Neutrophil (primary cell): ENCODE data around the gene NSD1.

Experiments used
- H3K27ac ChIP-seq: fragments of 200-600 bp; sonication (generic); 2 replicates; pipeline ENCODE4 v1.5.1; 2016; ENCODE audit warnings: mild to moderate bottlenecking, moderate library complexity
- H3K27me3 ChIP-seq: fragments of 200-600 bp; sonication (generic); 2 replicates; pipeline ENCODE4 v1.6.0; 2016; ENCODE audit warnings: mild to moderate bottlenecking
- H3K36me3 ChIP-seq: fragments of 200-600 bp; sonication (generic); 2 replicates; pipeline ENCODE4 v1.5.1; 2017
- H3K4me1 ChIP-seq, 2 experiments: fragments of 200-600 bp in 1 of 2; sonication (generic) in 1 of 2; 1 replicate in 1 of 2; 2 replicates in 1 of 2; pipeline versions ENCODE4 v1.5.1 to v1.6.1; 2013 to 2016; ENCODE audit warnings: low read depth in 1 of 2, low read length in 1 of 2, mild to moderate bottlenecking in 1 of 2, moderate library complexity in 1 of 2; ENCODE audit not compliant: control insufficient read depth in 1 of 2, insufficient read depth in 1 of 2
- H3K4me3 ChIP-seq, 2 experiments: fragments of 200-600 bp in 1 of 2; sonication (generic) in 1 of 2; 1 replicate in 1 of 2; 2 replicates in 1 of 2; pipeline ENCODE4 v1.5.1; 2013 to 2016; ENCODE audit warnings: low read depth in 1 of 2, low read length in 1 of 2, mild to moderate bottlenecking in 1 of 2, moderate library complexity in 1 of 2
- H3K9me3 ChIP-seq: fragments of 200-600 bp; sonication (generic); 2 replicates; pipeline ENCODE4 v1.5.1; 2016
- TF ChIP-seq, protein P1 (sequence below): fragments of 200-600 bp; sonication (generic); IDR thresholded peaks from 2 replicates; pipeline ENCODE4 v1.5.1; 2016; ENCODE audit warnings: antibody characterized with exemption

The NSD1 gene

GRCh38 chr5:177307544-177308363, 174.2 kb downstream of the NSD1 start:
- Histone ChIP-seq H3K27ac (peak overlapping the region; percentile 95), H3K4me3 (peak overlapping the region; percentile 79 to 99), H3K4me1 (peaks cover 85 to 89% of the 10 kb centered on the region in 2 experiments)

DNA sequence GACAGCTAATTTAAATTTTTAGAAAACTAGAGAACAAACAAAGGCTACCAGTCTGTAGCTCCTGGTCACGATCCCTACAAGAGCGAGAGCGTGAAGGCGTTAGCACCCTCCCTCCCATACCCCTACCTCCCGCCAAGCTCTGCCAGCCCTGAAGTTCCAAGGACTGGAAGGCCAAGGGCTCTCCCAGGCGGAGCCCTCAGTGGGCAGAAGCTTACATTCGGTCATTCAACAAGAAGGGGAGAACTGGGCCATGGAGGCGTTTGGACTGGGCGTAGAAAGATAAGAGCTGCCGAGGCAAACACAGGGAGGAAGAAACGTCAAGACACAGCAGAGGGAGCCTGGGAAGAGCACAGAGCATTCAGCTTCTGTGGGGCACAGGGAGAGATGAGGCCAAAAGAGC, 175.2 kb downstream of the NSD1 start:
- Histone ChIP-seq H3K36me3 (peaks cover 29% of the 10 kb centered on the region), H3K27ac (peak overlapping the region; percentile 95), H3K4me1 (peaks cover 93 to 97% of the 10 kb centered on the region in 2 experiments), H3K27me3 (no peaks in the 10 kb centered on the region), H3K4me3 (peak overlapping the region; percentile 79 to 99), H3K9me3 (no peaks in the 10 kb centered on the region)
- TF ChIP-seq, protein P1, sequence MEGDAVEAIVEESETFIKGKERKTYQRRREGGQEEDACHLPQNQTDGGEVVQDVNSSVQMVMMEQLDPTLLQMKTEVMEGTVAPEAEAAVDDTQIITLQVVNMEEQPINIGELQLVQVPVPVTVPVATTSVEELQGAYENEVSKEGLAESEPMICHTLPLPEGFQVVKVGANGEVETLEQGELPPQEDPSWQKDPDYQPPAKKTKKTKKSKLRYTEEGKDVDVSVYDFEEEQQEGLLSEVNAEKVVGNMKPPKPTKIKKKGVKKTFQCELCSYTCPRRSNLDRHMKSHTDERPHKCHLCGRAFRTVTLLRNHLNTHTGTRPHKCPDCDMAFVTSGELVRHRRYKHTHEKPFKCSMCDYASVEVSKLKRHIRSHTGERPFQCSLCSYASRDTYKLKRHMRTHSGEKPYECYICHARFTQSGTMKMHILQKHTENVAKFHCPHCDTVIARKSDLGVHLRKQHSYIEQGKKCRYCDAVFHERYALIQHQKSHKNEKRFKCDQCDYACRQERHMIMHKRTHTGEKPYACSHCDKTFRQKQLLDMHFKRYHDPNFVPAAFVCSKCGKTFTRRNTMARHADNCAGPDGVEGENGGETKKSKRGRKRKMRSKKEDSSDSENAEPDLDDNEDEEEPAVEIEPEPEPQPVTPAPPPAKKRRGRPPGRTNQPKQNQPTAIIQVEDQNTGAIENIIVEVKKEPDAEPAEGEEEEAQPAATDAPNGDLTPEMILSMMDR: no peak

More at GRCh38 chr5:177307544-177308363, 174.2 kb downstream of the NSD1 start:
- no peaks in the 10 kb centered on the region for H3K27me3 ChIP-seq
- TF ChIP-seq, protein P1: peak; percentile 11
- H3K9me3 ChIP-seq: no peaks in the 10 kb centered on the region
- H3K36me3 ChIP-seq: peaks cover 29% of the 10 kb centered on the region

DNA sequence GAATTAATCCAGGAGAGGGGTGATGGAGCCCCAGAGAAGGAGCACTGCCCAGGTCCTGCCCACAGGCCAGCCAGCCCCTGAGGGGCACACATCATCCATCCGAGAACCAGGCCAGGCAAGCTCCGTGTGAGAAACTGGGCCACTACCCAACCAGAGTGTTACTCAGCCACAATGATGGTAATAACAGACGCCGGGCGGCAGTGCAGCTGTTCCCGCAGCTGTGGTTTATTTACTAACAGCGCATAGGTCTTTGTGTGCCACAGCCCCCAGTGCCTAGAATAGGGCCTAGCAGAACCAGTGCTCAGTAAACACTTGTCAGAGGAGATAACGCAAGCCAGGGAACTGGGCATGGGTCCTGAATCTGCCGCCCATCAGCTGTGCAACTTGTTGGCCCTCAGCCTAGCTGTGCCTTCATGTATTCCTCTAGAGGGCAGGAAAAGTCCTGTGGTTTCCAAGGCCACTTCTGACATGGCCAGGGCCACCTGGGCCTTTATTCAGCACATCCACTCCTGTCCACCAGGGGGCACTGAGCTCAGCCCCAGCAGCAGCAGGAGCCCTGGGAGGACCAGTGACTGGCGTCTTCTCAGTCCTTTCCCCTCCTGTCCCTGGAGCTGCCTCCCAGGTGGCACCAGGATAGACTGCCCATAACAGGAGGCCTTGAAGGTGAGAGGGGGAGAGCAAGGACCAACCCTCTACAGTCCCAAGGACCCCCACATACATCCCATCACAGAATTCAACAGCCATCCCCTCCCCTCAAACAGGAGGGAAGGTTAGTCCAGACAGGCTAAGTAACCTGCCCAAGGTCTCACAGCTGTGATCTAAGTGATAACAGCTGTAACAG, 176.0 kb downstream of the NSD1 start:
- Histone ChIP-seq H3K36me3 (peaks cover 22% of the 10 kb centered on the region), H3K27ac (peak overlapping the region; percentile 95), H3K4me3 (peak overlapping the region; percentile 79 to 99)

GRCh38 chr5:177310332-177310731, 176.8 kb downstream of the NSD1 start:
- no peaks in the 10 kb centered on the region for H3K27me3 ChIP-seq
- H3K9me3 ChIP-seq: no peaks in the 10 kb centered on the region
- H3K36me3 ChIP-seq: peaks cover 14% of the 10 kb centered on the region
- H3K4me1 ChIP-seq: peaks cover 79 to 83% of the 10 kb centered on the region in 2 experiments
- peak overlapping the region; percentile 95 for H3K27ac ChIP-seq
- TF ChIP-seq, protein P1: no peak
- H3K4me3 ChIP-seq: peak overlapping the region; percentile 79 to 99

More for the DNA sequence above, 176.0 kb downstream of the NSD1 start:
- Histone ChIP-seq H3K9me3 (no peaks in the 10 kb centered on the region), H3K27me3 (no peaks in the 10 kb centered on the region), H3K4me1 (peaks cover 87 to 91% of the 10 kb centered on the region in 2 experiments)
- TF ChIP-seq, protein P1: peak; percentile 96

DNA sequence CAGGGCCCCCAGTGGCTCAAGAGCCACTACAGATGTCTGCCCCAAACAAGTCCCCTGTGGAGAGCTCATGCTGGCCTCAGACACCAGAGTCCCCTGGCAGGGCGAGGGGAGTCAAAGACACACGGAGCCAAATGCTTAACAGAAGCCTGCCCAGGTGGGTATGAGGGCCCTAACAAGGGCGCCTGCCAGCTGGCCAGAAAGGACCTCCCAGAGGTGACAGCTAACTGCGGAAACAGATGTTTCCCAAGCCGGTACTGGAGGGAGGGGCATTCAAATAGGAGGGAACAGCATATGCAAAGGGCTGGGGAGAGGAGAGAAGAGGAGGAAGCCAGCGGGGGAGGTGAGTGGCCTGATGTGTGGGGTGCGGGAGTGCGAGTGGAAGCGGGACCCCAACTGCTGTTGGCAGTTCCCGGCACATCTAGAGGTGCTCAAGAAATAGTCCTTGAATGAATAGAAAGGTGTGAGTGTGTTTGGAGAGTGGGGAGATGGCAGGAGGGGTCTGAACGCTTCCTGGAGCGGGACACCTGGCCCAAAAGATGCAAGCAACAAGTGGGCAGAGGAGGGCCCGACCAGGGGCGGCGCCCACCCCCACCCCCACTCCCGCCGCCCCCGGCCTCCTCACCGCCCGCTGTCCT, 177.3 kb downstream of the NSD1 start:
- peak overlapping the region; percentile 95 for H3K27ac ChIP-seq
- H3K27me3 ChIP-seq: no peaks in the 10 kb centered on the region
- peaks cover 9% of the 10 kb centered on the region for H3K36me3 ChIP-seq
- H3K9me3 ChIP-seq: no peaks in the 10 kb centered on the region
- H3K4me1 ChIP-seq: peaks cover 74 to 78% of the 10 kb centered on the region in 2 experiments
- TF ChIP-seq, protein P1: peak; percentile 6
- H3K4me3 ChIP-seq: peak overlapping the region; percentile 79 to 99
